Activated CD8-positive, alpha-beta memory T cell treated with anti-CD3 and anti-CD28 coated beads for 24 hours (primary cell): ENCODE data around the gene HSD17B14.
A peak's percentile ranks its signal among the peaks of the same experiment; 100 is the strongest.
"Not testable (repeated sequence)": the region's sequence is repeated elsewhere in the genome, so short reads cannot be mapped to it uniquely, and the experiment has no call there.

Source experiments
- DNase-seq: peaks from one replicate; pipeline ENCODE4 v3.0.0-alpha.2; 2020

HSD17B14 gene

GRCh38 chr19:48867123-48867745 lies 30.9 kb upstream of the HSD17B14 start:
- DNase-seq: no peak

GRCh38 chr19:48866692-48867091 lies 30.4 kb upstream of the HSD17B14 start:
- DNase-seq: no peak

GRCh38 chr19:48862827-48863226 lies 26.5 kb upstream of the HSD17B14 start:
- DNase-seq: no peak

GRCh38 chr19:48861313-48861712 lies 25.0 kb upstream of the HSD17B14 start:
- DNase-seq: no peak

GRCh38 chr19:48859711-48860572 lies 23.7 kb upstream of the HSD17B14 start:
- DNase-seq: no peak

GRCh38 chr19:48858984-48859710 lies 22.9 kb upstream of the HSD17B14 start:
- peak; percentile 91 for DNase-seq

- no peak for DNase-seq
These were observed 20.6 kb upstream of the HSD17B14 start for GRCh38 chr19:48856921-48857320.

- DNase-seq: no peak
These were observed 17.8 kb upstream of the HSD17B14 start for GRCh38 chr19:48854103-48854502.

- DNase-seq: no peak
These were observed 17.2 kb upstream of the HSD17B14 start for GRCh38 chr19:48853483-48853882.

- DNase-seq: no peak
These were observed 16.0 kb upstream of the HSD17B14 start for GRCh38 chr19:48852292-48852691.

- DNase-seq: not testable (repeated sequence)
These were observed 10.4 kb upstream of the HSD17B14 start for GRCh38 chr19:48846659-48847058.

GRCh38 chr19:48845384-48845783 lies 9.1 kb upstream of the HSD17B14 start:
- DNase-seq: no peak

- DNase-seq: no peak
These were observed 8.2 kb upstream of the HSD17B14 start for GRCh38 chr19:48844472-48844871.

- peak; percentile 75 for DNase-seq
These were observed 6.5 kb upstream of the HSD17B14 start for GRCh38 chr19:48842789-48843162.

- DNase-seq: no peak
These were observed 5.3 kb upstream of the HSD17B14 start for GRCh38 chr19:48841571-48841970.

- DNase-seq: no peak
These were observed 4.8 kb upstream of the HSD17B14 start for GRCh38 chr19:48841047-48841446.

GRCh38 chr19:48837687-48838086 lies 1.4 kb upstream of the HSD17B14 start:
- DNase-seq: no peak

GRCh38 chr19:48837051-48837524 lies 797 bp upstream of the HSD17B14 start:
- peak; percentile 92 for DNase-seq

- peak; percentile 97 for DNase-seq
These were observed 580 bp downstream of the HSD17B14 start for GRCh38 chr19:48835734-48836088.

- no peak for DNase-seq
These were observed 2.3 kb downstream of the HSD17B14 start for GRCh38 chr19:48833977-48834376.

- no peak for DNase-seq
These were observed 3.2 kb downstream of the HSD17B14 start for GRCh38 chr19:48833049-48833448.

- DNase-seq: no peak
These were observed 5.3 kb downstream of the HSD17B14 start for GRCh38 chr19:48830965-48831364.

- DNase-seq: no peak
These were observed 6.2 kb downstream of the HSD17B14 start for GRCh38 chr19:48830088-48830487.

- no peak for DNase-seq
These were observed 9.7 kb downstream of the HSD17B14 start for GRCh38 chr19:48826606-48827020.
